ENCODE results near the gene TMEM40.

DNA sequence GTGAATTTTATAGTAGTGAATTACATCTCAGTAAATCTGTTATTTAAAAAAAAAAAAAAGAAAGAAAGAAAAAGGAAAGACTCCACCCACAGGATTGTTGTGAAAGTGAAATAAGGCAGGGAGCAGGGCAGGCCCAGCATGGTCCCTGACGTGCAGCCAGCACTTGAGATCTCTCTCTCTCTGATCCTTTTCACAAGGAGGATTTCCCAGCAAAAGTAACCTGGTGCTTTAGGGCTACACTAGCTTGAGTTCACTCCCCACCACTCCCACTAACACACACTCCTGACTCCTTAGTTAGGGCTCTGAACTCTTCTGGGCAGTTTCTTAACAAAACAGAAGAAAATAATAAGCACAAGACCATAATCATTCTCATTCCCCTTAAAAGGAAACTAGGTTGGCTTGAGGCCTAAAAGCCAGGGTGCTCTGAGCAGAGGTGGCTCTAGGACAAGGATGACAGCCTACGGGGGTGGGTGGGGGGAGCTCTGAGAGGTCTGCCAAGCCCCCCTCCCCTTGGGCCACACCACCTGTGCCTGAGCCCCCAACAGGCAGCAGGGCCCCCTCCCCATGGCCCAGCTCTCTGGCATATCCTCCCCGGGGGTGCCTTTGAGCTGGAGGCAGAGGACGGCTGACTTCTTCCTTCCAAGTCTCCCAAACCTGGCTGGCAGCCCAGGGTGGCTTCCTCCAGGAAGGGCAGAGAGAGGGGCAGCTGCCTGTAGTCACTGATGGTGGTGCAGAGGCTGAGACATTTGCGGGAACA is 856 bp downstream of the TMEM40 start:
- TF ChIP-seq, protein P1, sequence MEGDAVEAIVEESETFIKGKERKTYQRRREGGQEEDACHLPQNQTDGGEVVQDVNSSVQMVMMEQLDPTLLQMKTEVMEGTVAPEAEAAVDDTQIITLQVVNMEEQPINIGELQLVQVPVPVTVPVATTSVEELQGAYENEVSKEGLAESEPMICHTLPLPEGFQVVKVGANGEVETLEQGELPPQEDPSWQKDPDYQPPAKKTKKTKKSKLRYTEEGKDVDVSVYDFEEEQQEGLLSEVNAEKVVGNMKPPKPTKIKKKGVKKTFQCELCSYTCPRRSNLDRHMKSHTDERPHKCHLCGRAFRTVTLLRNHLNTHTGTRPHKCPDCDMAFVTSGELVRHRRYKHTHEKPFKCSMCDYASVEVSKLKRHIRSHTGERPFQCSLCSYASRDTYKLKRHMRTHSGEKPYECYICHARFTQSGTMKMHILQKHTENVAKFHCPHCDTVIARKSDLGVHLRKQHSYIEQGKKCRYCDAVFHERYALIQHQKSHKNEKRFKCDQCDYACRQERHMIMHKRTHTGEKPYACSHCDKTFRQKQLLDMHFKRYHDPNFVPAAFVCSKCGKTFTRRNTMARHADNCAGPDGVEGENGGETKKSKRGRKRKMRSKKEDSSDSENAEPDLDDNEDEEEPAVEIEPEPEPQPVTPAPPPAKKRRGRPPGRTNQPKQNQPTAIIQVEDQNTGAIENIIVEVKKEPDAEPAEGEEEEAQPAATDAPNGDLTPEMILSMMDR (IDR thresholded peaks at IDR 0.05; ENCODE audit: low read depth, low read length, poor library complexity, severe bottlenecking): no peak
- TF ChIP-seq EZH2phosphoT487 (IDR thresholded peaks at IDR 0.05; ENCODE audit: borderline replicate concordance, low read length): no peak

Measured in DOHH2 (cell line).